ENCODE data around the gene C19orf73.
"Not testable (repeated sequence)": the region's sequence is repeated elsewhere in the genome, so short reads cannot be mapped to it uniquely, and the experiment has no call there.

C19orf73 gene

GRCh38 chr19:49148784-49149651, 30.1 kb upstream of the C19orf73 start:
- peak; percentile 86 for DNase-seq

- DNase-seq: no peak
These were observed 29.2 kb upstream of the C19orf73 start for GRCh38 chr19:49148044-49148682.

- not testable (repeated sequence) for DNase-seq
These were observed 27.4 kb upstream of the C19orf73 start for GRCh38 chr19:49146408-49146770.

- DNase-seq: peak; percentile 78
These were observed 26.8 kb upstream of the C19orf73 start for GRCh38 chr19:49145573-49146407.

GRCh38 chr19:49142866-49143335, 24.0 kb upstream of the C19orf73 start:
- peak; percentile 67 for DNase-seq

GRCh38 chr19:49141352-49141751, 22.4 kb upstream of the C19orf73 start:
- DNase-seq: no peak

GRCh38 chr19:49140951-49141350, 22.0 kb upstream of the C19orf73 start:
- no peak for DNase-seq

GRCh38 chr19:49136771-49137171, 17.8 kb upstream of the C19orf73 start:
- no peak for DNase-seq

- DNase-seq: no peak
These were observed 16.7 kb upstream of the C19orf73 start for GRCh38 chr19:49135686-49136085.

- DNase-seq: peak; percentile 59
These were observed 14.9 kb upstream of the C19orf73 start for GRCh38 chr19:49133621-49134454.

- peak; percentile 48 for DNase-seq
These were observed 14.1 kb upstream of the C19orf73 start for GRCh38 chr19:49132974-49133609.

- no peak for DNase-seq
These were observed 11.4 kb upstream of the C19orf73 start for GRCh38 chr19:49130325-49130724.

- DNase-seq: no peak
These were observed 10.3 kb upstream of the C19orf73 start for GRCh38 chr19:49129238-49129583.

GRCh38 chr19:49128545-49129237, 9.7 kb upstream of the C19orf73 start:
- DNase-seq: no peak

- DNase-seq: peak; percentile 97
These were observed 9.0 kb upstream of the C19orf73 start for GRCh38 chr19:49127674-49128544.

- not testable (repeated sequence) for DNase-seq
These were observed 8.3 kb upstream of the C19orf73 start for GRCh38 chr19:49127225-49127624.

GRCh38 chr19:49126575-49126974, 7.6 kb upstream of the C19orf73 start:
- no peak for DNase-seq

GRCh38 chr19:49125025-49125731, 6.2 kb upstream of the C19orf73 start:
- DNase-seq: no peak

GRCh38 chr19:49123285-49123684, 4.3 kb upstream of the C19orf73 start:
- not testable (repeated sequence) for DNase-seq

GRCh38 chr19:49121841-49122240, 2.9 kb upstream of the C19orf73 start:
- DNase-seq: not testable (repeated sequence)

All from CD4-positive, alpha-beta T cell treated with Interleukin-17A for 1 hour (primary cell).